GM21526 (cell line): ENCODE data around the gene DOCK10.

ENCODE experiments used
- ATAC-seq: cut with Tn5 transposase; IDR thresholded peaks from one replicate; pipeline ENCODE4 v1.9.1; 2021; ENCODE audit warnings: moderate library complexity; ENCODE audit not compliant: unreplicated experiment, low FRiP score

Gene DOCK10

GRCh38 chr2:224747765-224748164, 294.5 kb downstream of the DOCK10 start:
- ATAC-seq: no peak

- ATAC-seq: no peak
These were observed 306.0 kb downstream of the DOCK10 start for GRCh38 chr2:224736227-224736626.

DNA sequence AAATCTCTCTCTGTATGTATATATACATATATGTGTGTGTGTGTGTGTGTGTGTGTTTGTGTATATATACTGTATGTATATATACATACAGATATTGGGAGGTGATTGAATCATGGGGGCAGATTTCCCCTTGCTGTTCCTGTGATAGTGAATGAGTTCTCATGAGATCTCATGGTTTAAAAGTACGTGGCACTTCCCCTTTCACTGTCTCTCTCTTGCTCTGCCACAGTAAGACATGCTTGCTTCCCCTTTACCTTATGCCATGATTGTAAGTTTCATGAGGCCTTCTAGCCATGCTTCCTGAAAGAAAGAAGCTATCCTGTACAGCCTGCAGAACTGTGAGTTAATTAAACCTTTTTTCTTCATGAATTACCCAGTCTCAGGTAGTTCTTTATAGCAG, 307.3 kb downstream of the DOCK10 start:
- ATAC-seq: no peak

GRCh38 chr2:224731665-224732064, 310.6 kb downstream of the DOCK10 start:
- no peak for ATAC-seq

GRCh38 chr2:224729435-224729834, 312.8 kb downstream of the DOCK10 start:
- ATAC-seq: no peak

DNA sequence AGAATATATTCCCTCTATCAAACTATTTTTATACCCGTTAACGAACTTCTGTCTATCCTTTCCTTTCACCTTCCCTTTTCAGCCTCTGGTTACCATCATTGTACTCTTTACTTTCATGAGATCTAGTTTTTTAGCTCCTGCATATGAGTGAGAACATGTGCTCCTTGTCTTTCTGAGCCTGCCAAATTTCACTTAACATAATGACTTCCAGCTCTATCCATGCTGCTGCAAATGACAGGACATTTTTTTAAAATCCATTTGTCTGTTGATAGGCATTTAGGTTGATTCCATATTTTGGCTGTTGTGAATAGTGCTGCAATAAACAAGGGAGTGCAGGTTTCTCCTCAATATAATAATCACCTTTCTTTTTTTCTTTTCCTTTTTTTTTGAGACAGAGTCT, 317.9 kb downstream of the DOCK10 start:
- ATAC-seq: no peak

- ATAC-seq: no peak
These were observed 318.6 kb downstream of the DOCK10 start for GRCh38 chr2:224723586-224724217.

DNA sequence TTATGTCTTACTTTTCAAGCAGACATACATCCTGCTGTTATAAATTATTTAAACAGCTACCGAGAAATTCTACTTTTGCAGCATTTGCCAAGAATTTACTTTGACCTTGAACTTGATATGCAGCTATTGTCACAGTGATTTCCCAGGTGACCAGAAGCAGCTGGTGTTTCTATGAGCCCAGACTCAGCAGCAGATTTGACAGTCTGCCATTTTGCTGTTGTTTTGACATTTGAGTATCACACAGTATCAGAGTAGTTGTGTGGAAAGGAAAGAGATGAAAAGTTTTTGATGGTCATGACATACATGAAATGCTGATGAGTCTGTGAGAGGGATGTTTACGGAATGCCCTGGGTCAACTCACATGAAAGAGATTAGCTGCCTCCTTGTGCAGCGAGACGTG, 319.5 kb downstream of the DOCK10 start:
- ATAC-seq: no peak

DNA sequence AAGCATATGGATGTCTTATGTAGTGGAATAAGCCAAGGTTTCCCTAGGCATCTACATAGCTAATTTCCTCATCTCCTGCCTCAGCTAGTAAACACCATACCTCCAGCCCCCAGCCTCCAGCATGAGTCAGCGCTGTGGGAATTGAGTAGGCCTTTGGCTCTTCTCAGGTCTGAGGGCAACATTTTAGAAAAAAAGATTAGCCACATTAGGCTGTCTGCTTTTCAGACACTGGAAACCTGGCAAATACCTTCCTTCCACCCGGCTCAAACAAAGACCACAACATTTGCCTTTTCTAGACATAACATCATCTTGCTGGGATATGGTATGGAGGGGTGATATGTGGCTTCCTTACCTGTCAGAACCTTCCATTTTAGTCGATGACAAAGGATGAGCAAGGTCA, 320.0 kb downstream of the DOCK10 start:
- no peak for ATAC-seq

DNA sequence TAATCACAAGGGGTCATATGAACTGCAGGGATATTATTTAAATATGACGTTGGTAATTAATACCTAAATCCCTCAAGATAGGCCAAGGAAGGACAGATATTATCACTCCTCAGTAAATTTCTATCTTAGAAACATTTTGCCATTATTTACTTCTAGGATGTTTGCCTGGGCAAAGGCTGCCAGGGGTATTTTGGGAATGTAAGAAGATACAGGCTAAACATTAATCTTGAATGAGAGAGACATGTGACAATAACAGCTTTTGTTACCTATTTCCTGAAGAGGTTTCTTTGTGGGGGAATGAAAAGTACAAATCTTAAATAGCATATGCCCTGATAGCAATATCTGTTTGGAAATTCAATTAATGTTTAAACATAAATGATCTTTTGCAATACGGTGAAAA, 325.3 kb downstream of the DOCK10 start:
- no peak for ATAC-seq

DNA sequence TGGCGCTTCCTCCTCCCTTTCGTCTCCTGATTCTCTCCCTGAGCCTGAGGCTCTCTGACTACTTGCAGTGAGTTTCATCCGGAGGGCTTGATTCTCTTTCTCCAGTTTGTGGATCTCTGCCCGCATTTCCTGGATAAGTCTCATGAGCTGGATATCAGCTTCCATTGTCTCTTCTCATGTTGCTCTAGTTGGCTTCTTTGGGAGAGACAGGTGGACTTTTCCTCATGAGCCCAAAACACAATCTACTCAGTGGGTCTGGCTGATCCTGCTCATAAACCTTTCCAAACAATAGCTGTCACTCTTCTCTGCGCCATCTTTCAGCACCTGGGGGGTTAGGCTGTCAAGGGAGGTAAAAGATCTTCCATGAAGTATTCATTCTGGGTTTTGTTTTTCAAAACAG, 326.1 kb downstream of the DOCK10 start, which contains the start of gene CCDC195:
Gene CCDC195 (minus strand): TSS at position 165 of the 400 bp plus-strand sequence. CDS start 0 bp downstream, at position 165.
- no peak for ATAC-seq
